HG02981 (cell line): ENCODE measurements around the gene FERMT2.
"Not testable (repeated sequence)": the region's sequence is repeated elsewhere in the genome, so short reads cannot be mapped to it uniquely, and the experiment has no call there.

ENCODE experiments used
- ATAC-seq: cut with Tn5 transposase; IDR thresholded peaks from one replicate; pipeline ENCODE4 v1.9.1; 2021; ENCODE audit warnings: mild to moderate bottlenecking, moderate library complexity; ENCODE audit not compliant: unreplicated experiment

Gene FERMT2

DNA sequence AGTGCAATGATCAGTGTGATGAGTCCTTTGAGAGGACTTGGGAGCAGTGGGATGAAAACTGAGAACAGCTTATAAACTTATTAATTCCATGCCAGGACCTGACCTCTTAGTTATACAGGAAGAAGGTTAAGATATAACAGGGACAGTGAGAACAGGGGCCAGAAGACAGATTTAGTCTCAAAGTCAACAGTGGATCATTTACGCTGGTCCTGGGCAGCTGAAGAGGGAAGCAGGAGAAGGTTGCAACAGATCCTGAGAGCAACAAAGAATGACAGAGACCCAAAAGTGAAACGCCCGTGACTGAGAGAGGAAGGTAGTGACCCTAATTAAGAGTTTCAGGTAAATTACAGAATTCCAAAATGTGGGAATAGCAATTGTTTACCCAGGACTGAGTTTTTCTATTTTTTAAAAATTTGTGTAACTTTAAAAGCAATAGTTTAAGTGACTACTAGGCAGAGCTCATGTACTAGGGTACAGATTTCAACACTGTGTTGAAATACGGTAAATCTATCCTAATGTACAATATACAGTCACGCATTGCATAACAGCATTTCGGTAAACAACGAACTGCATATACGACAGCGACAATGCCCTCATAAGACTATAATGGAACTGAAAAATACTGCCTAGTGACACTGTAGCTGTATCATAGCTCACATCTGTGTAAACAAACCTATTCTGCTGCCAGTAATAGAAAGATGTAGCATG, 81.8 kb downstream of the FERMT2 start:
- no peak for ATAC-seq

DNA sequence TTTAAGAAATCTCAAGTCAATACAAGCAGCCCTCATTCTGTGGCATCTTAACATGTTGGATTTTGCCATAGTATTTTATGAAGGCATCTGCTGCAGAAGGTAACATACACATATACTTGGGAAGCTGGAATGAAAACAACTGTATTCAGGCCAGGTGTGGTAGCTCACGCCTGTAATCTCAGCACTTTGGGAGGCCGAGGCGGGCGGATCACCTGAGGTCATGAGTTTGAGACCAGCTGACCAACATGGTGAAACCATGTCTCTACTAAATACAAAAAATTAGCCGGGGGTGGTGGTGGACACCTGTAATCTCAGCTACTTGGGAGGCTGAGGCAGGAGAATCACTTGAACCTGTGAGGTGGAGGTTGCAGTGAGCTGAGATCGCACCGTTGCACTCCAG, 86.0 kb downstream of the FERMT2 start:
- not testable (repeated sequence) for ATAC-seq

DNA sequence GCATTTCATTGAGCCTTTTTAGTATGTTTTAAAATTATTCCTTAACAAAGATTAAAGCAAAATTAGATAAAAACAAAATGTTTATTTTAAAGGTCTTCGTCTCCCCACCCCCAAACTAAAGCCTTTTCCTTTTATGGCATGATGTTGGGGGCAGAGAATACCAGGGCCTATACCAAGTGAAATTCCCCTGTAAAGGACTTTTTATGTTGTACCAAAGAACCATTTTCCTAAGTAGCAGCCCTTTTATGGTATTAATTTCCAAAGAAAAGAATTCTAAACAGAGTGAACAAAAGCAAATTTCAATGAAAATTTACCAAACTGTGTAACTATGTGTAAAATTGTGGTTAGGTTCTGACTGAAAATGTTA, 87.5 kb downstream of the FERMT2 start:
- no peak for ATAC-seq

DNA sequence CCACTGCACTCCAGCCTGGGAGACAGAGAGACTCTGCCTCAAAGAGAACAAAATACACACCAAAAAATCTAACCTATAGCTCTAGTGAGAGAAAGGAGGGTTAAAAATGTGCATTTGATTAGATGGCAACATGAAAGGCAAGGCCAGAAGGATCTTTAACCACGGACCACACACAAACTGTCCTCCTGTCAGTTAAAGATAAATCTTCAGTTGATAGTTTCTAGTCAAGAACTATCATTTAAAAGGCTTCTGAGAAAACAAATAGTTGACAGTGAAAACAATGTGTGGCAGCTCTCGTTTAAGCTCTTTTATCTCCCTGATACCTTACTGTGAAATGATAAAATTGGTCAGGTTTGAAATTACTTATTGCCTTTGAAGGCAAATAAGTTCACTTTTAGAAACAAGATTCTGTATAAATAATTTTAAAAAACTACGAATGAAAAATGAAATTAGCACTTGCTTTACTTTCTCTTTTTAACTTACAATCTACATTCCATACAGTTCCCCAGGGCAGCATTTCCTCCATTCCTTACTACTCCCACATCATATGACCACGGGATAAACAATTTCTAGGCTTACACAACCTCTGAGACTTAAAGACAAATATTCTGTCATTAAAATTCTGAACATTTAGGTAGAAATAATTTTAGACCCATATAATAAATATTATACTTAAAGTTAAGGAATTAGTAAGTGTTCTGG, 88.1 kb downstream of the FERMT2 start:
- no peak for ATAC-seq

DNA sequence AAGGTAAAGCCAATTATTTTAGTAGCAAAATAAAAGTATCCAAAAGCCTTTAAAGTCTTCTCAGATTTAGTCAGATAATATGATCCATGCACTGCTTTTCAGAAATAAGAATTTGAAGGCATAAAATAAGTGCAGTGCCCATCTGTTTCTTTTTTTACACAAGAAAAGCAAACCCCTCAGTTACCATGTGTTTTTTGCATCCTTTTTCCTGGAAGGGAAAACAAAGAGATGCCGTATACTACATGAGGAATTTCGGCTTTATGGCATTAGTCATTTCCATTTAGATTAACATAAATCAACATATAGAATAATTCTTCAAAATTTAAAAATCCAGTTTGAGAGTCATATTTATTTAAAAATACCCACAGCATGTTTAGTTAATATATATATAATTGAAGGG, 89.4 kb downstream of the FERMT2 start:
- ATAC-seq = no peak

DNA sequence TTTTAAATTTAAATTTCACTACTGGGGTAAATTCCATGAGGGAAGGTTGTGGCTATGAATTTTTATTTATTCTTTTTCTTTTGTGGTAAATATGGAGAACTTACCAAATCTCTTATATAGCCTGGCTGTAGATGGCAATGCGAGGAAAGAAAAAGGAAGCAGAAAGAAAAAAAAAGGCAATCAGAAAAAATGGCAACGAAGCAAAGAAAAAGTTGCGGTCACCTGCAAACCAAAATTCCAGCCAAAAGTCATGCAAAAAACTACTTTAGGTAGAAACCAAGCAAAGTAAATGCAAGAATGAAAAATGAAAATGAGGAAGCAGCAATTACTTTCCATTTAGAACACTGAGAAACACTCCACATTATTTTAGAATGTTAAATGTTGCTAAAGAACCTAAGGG, 89.9 kb downstream of the FERMT2 start:
- no peak for ATAC-seq

DNA sequence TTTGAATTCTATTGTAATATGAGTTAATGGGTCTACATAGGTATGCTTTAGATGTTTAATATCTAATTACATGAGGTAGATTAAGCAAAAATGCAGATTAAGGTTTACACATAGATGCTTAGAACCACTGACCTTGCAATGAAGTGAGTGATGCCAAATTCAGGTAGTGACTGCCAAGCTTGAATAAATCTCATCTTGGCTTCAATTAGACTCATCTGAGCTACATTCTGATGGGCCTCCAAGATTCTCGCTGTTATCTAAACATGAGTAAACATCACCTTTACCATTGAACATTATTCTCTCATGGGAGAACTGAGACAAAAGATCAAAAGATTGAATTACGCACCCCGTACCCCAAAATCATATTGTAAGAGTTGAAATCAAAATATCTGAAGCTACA, 90.6 kb downstream of the FERMT2 start:
- no peak for ATAC-seq

DNA sequence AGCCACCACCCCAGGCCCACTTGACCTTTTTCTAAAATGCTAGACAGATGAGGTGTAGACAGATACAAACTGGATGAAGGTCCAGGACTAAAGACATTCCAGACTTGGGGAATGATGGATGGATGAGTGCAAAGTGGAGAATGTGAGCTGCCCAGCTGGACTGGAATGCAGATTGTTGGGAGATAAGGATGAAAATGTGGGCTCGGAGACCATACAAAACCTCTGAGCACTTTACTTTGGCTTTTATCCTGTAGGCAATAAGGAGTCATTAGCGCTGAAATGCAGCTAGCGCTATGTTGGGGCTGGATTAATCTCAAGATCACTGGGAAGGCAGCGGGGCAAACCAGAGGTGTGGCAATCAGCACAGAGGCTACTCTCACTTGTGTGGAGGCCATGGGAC, 94.7 kb downstream of the FERMT2 start:
- ATAC-seq = no peak

DNA sequence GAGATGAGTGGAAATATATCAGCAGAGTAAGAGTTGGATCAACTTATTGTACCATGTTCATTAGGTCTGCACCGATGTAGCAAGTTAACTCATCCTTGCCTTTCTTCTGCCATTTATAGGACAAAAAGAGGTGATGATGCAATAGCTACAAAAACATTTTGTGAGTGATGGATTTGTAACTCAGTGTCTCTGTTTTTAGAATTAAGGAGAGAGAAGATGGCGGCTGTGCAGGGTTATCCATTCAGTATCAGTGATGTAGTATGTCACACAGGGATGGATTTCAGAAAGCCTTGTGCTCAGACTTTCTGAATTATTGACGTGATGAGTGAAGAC, 97.4 kb downstream of the FERMT2 start:
- no peak for ATAC-seq

DNA sequence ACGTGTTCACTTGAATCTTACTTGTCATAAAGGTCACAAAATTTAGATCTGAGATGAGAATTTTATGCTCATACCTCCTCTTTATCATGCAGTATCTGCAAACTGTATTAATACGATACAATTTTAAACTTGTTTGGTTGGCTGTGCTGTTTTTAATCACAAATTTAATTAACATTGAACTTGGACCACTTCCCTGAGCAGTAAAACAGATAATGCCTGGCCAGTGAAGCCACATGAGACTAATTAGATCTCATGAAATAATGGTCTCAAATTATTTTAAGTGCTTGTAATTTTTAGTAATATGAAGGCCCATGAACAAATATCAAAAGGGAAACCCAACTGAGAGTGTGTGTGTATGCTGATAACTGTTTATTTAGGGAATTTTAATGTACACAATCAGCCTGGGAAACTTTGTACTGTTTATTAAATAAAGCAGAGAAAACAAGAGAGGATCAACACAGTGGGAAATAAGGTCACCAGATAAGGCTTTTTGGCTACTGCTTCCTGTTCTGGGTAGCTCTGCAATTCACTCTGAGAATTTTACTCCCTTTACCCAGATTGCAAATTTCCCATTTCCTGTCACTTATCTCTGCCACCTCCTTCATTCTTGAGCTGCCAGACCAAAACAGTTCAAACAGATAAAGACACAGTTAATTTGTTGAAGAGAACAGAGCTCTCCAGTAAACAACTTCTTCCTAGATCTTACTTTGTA, 97.9 kb downstream of the FERMT2 start:
- ATAC-seq = no peak

DNA sequence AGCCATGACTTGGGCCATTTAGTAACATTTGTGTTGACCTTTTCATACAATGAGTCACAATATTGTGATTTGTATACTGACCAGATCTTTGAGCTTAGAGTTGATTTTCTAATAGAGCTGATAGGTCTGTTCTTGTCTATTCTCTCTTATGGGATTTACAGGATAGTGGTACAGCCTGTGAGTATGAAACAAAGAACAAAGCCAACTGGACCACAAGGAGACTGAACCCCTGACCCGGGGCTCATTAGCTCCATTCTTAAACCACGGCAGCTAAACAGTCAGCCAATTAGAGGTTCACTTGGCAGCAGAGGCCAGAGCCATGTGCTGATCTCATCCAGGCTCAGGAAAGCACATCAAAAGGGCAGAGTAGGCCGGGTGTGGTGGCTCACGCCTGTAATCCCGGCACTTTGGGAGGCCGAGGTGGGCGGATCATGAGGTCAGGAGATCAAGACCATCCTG, 100.4 kb downstream of the FERMT2 start:
- no peak for ATAC-seq

DNA sequence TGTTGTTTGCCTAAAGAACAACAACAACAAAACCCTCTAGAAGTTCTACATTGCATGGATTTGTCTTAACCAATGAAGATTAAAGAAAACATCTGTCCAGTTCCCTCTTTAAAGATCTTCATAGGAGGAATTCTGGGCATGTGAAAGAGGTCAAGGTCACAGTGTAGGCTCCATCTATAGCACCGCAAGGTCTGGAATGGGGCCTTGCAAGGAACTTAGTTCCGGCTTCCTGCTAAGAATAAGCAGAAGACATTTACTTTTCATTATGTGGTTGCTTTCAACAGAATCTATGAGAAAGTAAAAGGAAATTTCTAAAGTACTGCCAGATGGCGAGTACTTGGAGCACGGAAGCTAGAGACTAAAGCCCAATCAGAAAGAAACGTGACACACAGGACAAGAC, 102.2 kb downstream of the FERMT2 start:
- no peak for ATAC-seq

DNA sequence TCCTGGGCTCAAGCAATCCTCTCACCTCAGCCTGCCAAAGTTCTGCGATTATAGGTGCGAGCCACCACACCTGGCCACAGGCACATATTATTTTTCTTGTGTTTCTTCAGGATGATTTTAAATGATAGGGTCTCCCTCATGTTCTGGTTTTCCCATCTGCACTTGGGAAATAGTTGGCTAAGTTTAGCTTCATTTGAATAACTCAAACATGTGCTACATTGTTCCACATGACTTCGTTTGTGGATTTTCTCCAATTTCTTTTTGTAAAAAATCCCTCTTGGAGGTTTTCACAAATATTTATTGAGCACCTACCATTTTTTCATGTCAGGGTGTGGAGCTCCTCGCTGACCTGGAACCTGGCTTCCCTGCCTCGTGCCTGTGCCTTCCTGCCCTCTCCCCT, 104.3 kb downstream of the FERMT2 start:
- no peak for ATAC-seq

DNA sequence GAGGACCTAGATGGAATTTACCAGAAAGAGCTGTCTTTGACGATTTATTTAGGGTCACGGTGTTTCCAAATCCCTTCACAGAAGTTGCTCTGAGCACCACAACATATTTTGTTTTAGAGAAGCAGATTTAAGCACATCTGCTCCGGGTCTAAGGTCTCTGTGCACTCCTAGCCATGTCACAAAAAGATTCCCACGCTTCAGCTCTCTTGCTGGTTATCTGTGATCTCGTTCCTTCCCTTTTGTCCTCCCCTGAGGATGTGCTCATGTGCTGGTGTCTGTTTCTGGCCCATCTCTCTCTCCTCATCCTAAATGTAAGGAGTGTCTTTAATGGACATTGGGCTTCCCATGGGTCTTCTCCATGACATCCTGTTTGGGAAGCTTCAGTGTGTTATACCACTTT, 105.8 kb downstream of the FERMT2 start:
- no peak for ATAC-seq

DNA sequence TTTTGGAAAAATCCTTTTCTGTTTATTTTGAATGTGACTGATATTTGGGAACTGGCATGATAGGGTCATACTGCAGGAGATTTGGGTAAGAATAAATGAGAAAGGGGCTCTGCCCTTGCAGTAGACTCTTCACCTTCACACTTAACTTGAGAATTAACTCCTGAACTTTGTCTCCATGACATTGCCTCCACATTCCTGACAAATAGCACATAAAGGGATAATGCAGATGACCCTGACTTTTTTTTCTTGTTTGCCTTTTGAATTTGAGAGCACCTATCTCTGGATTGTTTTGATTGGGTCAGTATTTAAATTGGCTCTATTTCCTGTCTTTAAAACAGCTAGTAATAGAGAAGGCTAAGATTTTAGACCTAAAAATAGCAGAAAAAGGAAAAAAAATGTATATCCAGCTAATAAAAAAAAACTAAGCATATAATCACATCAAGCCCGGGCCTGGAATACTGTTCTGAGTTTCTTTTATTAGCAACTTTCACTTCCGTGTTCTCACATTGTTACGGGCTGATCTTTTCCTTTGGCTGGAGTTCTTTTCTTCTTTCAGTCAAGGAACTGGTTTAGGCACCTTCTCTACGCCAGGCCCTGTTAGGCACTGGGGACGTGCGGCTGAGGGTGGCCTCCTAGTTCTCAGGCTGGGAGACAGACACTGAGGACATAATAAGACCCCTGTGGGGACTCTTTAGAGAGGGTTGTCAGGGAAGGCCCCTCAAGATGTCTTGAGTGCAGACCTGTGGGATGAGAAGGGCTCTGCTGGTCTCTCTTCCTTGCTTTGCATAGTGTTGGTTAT, 106.4 kb downstream of the FERMT2 start:
- ATAC-seq = no peak

DNA sequence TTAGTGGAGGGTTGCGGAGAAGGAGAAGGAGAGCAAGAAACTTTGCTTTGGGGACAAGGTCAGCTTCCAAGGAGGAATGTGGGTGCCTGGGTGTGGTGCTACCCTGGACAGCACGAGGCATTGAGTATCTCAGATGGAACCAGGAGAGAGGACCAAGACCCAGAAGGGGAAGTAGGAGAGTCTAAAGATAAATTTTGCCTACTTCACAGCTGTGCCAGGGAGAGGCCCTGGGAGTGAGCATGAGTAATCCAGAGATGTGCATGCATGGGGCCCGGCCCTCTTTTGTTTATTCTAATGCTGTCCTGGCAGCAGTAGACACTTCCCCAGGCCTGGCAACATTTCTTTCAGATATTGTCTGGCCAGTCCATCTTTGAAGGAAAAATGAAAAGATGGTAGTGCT, 110.0 kb downstream of the FERMT2 start:
- ATAC-seq = no peak

DNA sequence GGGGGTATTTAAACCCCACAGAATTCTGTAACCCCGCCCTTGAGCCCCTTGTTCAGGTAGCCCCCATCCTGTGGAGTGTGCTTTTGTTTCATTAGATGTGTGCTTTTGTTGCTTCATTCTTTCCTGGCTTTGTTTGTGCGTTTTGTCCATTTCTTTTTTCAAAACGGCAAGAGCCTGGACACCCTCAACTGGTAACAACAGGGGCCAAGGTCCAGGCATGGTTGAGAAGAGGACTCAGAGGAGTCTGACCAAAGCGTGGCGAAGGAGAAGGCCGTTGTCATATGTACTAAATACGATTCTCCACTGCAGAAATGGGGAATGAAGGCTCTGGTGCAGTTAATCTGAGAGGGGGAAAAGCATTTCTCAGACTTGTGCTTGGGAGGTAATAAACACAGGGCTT, 113.4 kb downstream of the FERMT2 start:
- ATAC-seq = no peak

DNA sequence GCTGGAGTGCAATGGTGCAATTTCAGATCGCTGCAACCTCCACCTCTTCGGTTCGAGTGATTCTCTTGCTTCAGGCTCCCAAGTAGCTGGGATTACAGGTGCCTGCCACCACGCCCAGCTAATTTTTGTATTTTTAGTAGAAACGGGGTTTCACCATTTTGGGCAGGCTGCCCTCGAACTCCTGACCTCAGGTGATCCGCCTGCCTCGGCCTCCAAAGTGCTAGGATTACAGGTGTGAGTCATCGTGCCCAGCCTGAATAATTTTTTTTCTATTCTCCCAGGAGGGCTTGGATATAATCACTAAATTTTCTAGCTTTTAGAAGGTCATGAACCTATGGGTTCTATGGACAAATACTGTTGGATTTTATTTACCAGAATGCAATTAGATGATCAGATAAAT, 114.8 kb downstream of the FERMT2 start:
- no peak for ATAC-seq

DNA sequence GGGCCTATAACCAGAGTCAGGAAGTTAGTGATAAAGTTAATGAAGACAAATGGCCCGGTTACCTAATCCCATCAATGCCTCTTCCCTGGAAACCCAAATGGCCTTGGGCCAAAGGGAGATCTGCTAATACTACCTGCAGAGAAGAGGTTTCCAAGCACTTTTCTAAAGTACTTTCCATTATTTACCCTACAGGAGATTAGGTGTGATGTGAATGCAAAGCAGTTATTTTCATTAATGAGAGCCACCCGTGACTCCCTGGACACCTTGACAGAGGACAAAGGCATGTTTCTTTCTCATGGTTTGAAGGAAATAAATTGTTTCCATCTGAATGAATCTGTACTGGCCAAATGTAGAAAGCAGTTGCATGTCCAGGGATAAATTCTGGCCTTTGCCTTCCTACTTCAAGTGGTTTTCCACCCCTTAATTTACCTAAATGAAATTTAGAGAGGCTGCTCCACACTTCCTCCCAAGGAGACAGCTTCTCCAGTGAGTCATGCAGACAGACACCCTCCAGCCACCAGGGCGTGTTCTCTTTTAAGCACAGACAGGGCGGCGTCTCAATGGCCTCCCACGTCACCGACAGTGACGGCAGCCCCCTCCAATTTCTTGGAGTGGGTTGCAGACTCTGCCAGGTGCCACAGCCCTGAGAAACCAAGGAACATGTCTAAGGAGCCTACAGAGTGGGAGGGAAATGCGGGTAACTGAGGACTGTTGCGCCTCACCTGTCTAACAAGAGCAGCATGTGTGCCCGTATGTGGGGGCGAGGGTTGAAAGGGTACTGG, 115.5 kb downstream of the FERMT2 start:
- ATAC-seq = no peak

DNA sequence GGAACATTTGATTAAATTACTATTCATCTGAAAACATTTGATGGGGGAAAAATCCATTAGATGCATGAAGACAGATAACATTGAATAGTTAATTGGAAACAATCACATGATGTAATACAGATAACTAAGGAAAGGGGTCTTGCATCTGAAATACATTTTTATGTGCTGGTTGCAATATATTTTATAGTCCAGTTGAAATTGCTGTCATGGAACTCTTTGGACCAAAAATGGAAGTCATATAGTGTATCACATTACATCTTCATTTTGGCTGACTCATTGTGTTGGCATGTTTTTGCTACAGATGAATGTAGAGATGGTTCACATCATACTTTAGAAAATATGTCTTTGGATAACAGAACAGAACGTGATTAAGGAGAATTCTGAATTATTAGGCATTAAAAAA, 116.4 kb downstream of the FERMT2 start:
- ATAC-seq = no peak

DNA sequence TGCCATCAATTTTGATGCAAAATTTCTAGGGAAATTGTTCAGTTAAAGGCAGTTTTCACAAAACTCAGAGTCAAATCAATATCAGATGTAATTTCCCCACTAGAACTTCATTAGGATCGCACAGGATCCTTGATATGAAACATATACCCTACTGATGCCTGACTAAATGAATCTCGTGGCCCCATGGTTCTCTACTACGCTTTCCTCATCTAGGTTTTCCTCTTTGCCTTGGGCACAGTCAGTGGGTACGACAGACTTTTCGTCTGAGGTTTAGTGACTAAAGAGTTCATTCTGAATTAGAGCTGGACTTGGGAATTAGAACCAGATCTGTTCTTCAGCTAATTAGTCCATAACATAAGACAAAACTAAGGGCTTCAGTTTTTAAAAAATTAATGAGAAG, 117.0 kb downstream of the FERMT2 start:
- no peak for ATAC-seq
